Right forelimb (tissue), 1 donor: ENCODE data around the gene TBC1D5.

Experiments
- DNase-seq: peaks from one replicate; pipeline ENCODE4 v3.0.0-alpha.2; 2018

The TBC1D5 gene

GRCh38 chr3:17122758-17123157 is 619.7 kb downstream of the TBC1D5 start:
- no peak for DNase-seq

DNA sequence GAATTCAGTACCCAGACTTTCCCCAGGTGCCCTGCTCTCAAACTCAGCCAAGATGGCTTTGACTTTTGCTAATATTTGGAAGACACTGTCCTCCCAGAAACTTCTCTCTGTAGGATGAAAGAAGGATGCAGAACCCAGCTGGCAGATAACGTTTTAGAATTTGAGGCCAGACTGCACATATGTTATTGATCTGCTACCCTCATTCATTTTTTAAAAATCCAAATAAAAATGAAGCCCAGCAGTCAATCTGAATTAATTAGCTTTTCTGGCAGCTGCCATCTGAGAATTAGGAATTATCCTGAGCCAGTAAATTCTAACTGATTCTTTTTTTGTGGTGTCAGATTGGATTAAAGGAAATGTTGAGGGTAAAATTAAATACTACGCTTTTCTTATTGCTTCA is 621.1 kb downstream of the TBC1D5 start:
- DNase-seq = no peak

- DNase-seq = no peak
Measured at GRCh38 chr3:17120115-17120514, 622.3 kb downstream of the TBC1D5 start.

DNA sequence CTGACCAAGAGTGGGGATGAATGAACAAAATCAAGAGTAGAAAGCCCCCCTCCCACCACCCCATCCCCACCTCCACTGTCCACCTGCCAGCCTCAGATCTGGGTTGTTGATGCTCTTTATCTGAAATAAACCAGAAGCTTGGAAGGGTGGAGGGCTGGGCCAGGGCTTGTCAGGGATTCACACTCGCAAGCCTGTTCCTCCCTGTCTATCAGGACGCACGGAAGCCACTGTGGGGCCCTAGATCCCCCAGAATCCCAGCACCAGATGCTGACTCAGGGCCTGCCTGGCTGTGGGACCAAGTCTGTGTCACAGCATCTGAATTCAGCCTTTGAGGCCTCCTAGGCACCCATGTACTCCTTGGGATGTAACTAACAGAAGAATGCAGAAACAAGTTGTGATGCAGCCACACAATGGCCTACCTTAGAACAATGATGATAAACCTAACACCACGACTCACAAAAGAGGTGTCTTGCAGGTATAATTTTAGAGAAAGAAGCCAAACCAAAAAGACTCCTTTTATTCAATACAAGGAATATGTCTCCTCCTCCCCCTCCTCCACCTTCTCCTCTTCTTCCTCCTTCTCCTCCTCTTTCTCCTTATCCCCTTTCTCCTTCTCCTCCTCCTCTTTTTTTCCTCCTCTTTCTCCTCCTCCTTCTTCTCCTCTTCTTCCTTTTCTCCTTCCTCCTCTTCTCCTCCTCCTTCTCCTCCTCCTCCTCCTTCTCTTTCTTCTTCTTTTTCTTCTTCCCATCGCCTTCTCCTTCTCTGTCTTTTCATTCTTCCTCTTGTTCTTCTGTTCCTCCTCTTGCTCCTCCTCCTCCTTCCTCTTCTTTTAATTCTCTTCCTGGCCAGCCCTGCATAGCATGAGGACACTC is 623.0 kb downstream of the TBC1D5 start:
- DNase-seq = no peak

DNA sequence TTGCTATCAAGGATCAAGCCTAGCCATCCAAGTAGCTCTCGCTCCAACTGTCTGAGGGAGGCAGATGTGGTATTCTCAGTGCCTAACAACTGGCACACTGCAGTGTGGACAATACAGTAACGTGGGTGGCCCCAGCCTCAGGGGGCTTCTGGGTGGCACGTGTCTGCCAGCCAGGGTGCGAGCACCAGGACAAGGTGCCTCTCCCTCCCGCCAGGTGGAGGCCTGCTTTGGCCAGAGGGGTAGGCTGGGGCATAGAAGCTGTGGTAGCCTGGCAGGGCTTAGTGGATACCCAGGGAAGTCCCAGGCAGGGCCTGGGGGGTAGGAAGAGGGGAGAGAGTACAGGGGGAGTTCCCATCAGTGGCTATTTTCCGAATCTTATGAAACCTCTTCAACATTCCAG is 623.7 kb downstream of the TBC1D5 start:
- DNase-seq = no peak

DNA sequence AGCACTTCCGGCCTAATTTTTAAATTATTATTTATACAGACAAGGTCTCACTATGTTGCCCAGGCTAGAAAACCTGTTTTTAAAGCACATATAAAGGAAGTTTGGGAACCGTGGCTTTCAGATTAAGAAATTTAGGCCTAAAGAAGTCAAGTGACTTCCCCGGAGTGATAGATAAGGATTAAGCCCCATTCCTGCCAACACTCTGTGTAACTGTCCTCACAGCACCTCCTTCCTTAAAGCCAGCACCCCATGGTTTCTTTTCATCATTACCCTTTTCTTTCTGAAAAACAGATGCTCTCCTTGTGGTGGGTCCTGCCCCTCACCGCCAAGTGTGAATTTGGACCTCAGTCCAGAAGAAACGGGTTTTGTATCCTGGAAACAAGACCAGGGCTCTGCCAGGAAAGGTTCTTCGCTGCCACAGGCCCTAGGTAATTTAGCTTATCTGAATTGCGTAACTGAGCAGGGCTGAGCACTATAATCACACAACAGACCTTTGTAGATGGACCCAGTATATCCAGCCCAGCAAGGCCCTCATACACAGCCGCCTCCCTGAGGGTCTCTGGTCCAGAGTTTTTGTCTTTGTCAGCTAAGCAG is 626.3 kb downstream of the TBC1D5 start:
- DNase-seq = no peak

GRCh38 chr3:17115186-17115585 is 627.2 kb downstream of the TBC1D5 start:
- no peak for DNase-seq

GRCh38 chr3:17111586-17111985 is 630.8 kb downstream of the TBC1D5 start:
- DNase-seq = no peak

GRCh38 chr3:17110660-17111396 is 631.6 kb downstream of the TBC1D5 start:
- no peak for DNase-seq
